ENCODE measurements around the gene NANP. TPM values are rescaled to one million over a fixed set of nuclear protein-coding genes. Genes with fewer than 3 reads are reported as not detected.

NANP gene
- total and polyA plus RNA-seq, 2 of the 4 experiments (the other 2 are of a cell fraction): 4.9 to 7.2 TPM

- DNase-seq (no peak), ATAC-seq (ENCODE audit: low read depth) (no peak)
- no peak overlapping the region for H3K27ac ChIP-seq (ENCODE audit: insufficient read depth, low read length)
- no peak overlapping the region for H2AK5ac ChIP-seq (ENCODE audit: low read depth, low read length)
- BruUV-seq (replicated peaks): no TSS peak
- dilution Hi-C loops (cut with HindIII; ENCODE audit: low sequenced_read_pairs, unreplicated experiment) (no loop called here), intact Hi-C loops (cut with micrococcal nuclease) (no loop called here), in situ Hi-C loops (cut with MboI; ENCODE audit: low sequenced_read_pairs) (no loop called here)
- no CpG with 5 or more reads among the region's 7 CpGs for WGBS, 2 experiments (ENCODE audit: extremely low coverage in 2 of 2, insufficient read length in 1 of 2)
- H3K4ac ChIP-seq (ENCODE audit: low read depth, low read length): no peak overlapping the region
- no peak overlapping the region for H3K9ac ChIP-seq (ENCODE audit: low read depth, low read length)
- peaks cover 4% of the 10 kb centered on the region; the same call in 1 of the 2 replicates for H3K4me1 ChIP-seq (ENCODE audit: control insufficient read depth, insufficient read depth, low read length)
- no peak overlapping the region for H2BK5ac ChIP-seq (ENCODE audit: low read depth, low read length, poor library complexity, severe bottlenecking)
- H4K5ac ChIP-seq (ENCODE audit: low read depth, low read length): no peak overlapping the region
- no peak overlapping the region for H2BK120ac ChIP-seq (ENCODE audit: low read depth, low read length)
- TF ChIP-seq MXI1 (IDR thresholded peaks at IDR 0.05; ENCODE audit: borderline replicate concordance, low read depth, low read length) (no peak), RAD21 (IDR thresholded peaks at IDR 0.05; ENCODE audit: low read length) (no peak)
- H3K56ac ChIP-seq (ENCODE audit: extremely low read depth, insufficient read depth, low read length): no peak overlapping the region
- POLR2A ChIA-PET (ENCODE audit: unreplicated experiment): no interaction called here
- no peak overlapping the region for H3K4me3 ChIP-seq (ENCODE audit: insufficient read depth, low read depth, low read length)
- CTCF ChIA-PET: no interaction called here
- no peak overlapping the region for H3K14ac ChIP-seq (replicated peaks; ENCODE audit: low read depth, low read length)
- H2AFZ ChIP-seq (replicated peaks; ENCODE audit: low read length, poor library complexity): no peak overlapping the region
- H3K18ac ChIP-seq (ENCODE audit: low read depth, low read length): no peak overlapping the region
- H3K4me2 ChIP-seq (ENCODE audit: low read depth, low read length): no peak overlapping the region
- no peak overlapping the region for H4K91ac ChIP-seq (ENCODE audit: insufficient read depth, low read depth, low read length)
- peaks cover 6% of the 10 kb centered on the region; the same call in 1 of the 2 replicates for H3K9me1 ChIP-seq (ENCODE audit: insufficient read depth, low read length)
- H3K9me3 ChIP-seq (ENCODE audit: control insufficient read depth, insufficient read depth, low read length): no peaks in the 10 kb centered on the region
- no peak overlapping the region for H2BK20ac ChIP-seq (ENCODE audit: low read depth, low read length)
- H3K36me3 ChIP-seq (ENCODE audit: control insufficient read depth, insufficient read depth, low read length): no peaks in the 10 kb centered on the region
- no peak overlapping the region for H4K8ac ChIP-seq (ENCODE audit: low read depth in 2 of 2, low read length in 2 of 2)
- H4K20me1 ChIP-seq (ENCODE audit: insufficient read depth, low read length): 0 out of 2 replicates have a peak, but pooled peaks cover 6% of the 10 kb centered on the region
- no peak overlapping the region for H2BK15ac ChIP-seq (ENCODE audit: low read depth, low read length)
- no peaks in the 10 kb centered on the region for H3K27me3 ChIP-seq (ENCODE audit: control insufficient read depth, insufficient read depth, low read length)
- H3K79me1 ChIP-seq (ENCODE audit: low read depth in 1 of 2, low read length in 2 of 2): peaks cover 4 to 12% of the 10 kb centered on the region in 2 experiments; a peak in 3 of 4 replicates
- no peak overlapping the region for H3K23ac ChIP-seq (ENCODE audit: low read depth, low read length)
- H2AK9ac ChIP-seq (replicated peaks; ENCODE audit: low read depth, low read length, poor library complexity): no peak overlapping the region
Measured at GRCh38 chr20:25605148-25605547, 18.7 kb downstream of the NANP start.
